ENCODE data around the gene RARRES1.

RARRES1 gene

DNA sequence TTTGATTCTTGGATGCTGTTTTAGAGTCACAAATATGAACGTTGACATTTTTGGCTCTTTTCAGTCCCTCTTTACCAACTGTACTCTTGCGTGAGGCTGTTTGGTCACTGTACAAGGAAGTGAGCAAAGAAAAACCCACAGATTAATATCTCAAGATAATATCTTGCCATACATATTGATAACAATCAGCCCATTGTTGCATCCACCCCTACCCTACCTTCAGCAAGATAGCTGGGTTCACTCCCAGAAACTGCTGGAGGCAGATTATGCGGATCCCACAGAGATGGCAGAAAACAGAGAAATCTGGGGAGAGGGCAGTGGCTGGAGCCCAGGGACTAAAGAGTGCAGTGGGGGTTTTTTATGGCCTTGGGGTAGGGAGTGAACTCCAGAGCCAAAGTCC is 39.7 kb upstream of the RARRES1 start:
- H3K4me1 Mint-ChIP-seq: peaks cover 21% of the 10 kb centered on the region

DNA sequence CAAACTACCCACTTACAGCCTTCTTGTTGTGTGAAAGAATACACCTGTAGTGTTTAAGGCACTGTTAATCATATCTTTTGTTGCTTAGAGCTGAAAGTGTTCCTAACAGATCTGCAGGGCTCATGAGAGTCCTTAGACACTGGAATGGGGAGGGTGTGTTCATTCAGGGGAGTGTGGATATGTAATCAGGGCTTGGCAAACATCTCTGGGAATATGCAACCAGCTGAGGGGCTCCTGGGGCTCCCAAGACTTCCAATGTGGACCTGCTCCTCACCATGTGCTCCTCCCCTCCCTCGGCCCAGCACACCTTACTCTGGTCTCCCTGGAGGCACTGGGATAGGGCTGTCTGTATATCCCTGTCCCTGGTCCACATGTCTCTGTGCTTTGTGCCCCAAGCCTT is 39.3 kb upstream of the RARRES1 start:
- TF ChIP-seq, protein P1, sequence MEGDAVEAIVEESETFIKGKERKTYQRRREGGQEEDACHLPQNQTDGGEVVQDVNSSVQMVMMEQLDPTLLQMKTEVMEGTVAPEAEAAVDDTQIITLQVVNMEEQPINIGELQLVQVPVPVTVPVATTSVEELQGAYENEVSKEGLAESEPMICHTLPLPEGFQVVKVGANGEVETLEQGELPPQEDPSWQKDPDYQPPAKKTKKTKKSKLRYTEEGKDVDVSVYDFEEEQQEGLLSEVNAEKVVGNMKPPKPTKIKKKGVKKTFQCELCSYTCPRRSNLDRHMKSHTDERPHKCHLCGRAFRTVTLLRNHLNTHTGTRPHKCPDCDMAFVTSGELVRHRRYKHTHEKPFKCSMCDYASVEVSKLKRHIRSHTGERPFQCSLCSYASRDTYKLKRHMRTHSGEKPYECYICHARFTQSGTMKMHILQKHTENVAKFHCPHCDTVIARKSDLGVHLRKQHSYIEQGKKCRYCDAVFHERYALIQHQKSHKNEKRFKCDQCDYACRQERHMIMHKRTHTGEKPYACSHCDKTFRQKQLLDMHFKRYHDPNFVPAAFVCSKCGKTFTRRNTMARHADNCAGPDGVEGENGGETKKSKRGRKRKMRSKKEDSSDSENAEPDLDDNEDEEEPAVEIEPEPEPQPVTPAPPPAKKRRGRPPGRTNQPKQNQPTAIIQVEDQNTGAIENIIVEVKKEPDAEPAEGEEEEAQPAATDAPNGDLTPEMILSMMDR (IDR thresholded peaks at IDR 0.05): no peak
- peaks cover 3% of the 10 kb centered on the region for H3K27me3 Mint-ChIP-seq (ENCODE audit: low read depth, poor library complexity)
- no peak overlapping the region for H3K27ac Mint-ChIP-seq
- peaks cover 21% of the 10 kb centered on the region for H3K4me1 Mint-ChIP-seq
- DNase-seq: no peak
- H3K4me3 Mint-ChIP-seq: no peak overlapping the region
- no peaks in the 10 kb centered on the region for H3K9me3 Mint-ChIP-seq
- peaks cover 5% of the 10 kb centered on the region for H3K36me3 Mint-ChIP-seq (ENCODE audit: low read depth)

More for the DNA sequence above, 39.7 kb upstream of the RARRES1 start:
- DNase-seq: no peak
- Mint-ChIP-seq H3K27me3 (ENCODE audit: low read depth, poor library complexity) (peaks cover 3% of the 10 kb centered on the region), H3K4me3 (no peak overlapping the region), H3K36me3 (ENCODE audit: low read depth) (peaks cover 5% of the 10 kb centered on the region), H3K27ac (no peak overlapping the region), H3K9me3 (no peaks in the 10 kb centered on the region)
- TF ChIP-seq, protein P1 (IDR thresholded peaks at IDR 0.05): no peak

DNA sequence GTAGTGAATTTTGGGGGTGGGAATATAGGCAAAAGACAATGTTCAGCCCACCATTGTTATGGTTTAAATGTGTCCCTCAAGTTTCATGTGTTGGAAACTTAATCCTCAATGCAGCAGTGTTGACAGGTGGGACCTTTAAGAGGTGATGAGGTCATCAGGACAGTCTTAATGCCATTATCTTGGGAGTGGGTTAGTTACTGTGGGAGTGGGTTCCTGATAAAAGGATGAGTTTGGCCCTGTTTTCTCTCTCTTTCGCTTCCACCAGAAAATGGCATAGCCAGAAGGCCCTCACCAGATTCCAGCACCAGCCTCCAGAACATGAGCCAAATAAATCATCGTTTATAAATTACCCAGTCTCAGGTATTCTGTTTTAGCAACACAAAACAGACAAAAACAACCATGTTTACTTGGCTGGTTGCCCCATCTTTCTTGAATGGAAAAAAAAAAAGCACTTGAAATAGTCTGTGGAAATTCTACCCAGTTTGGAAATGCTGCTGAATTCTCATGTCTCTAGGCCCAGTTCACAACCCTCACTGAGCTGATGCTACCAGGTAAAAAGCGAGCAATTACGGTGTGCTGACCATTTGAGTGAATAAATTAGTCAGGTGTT is 38.6 kb upstream of the RARRES1 start:
- H3K4me3 Mint-ChIP-seq: no peak overlapping the region
- no peak for DNase-seq
- TF ChIP-seq, protein P1 (IDR thresholded peaks at IDR 0.05): no peak
- no peaks in the 10 kb centered on the region for H3K9me3 Mint-ChIP-seq
- H3K27me3 Mint-ChIP-seq (ENCODE audit: low read depth, poor library complexity): peaks cover 3% of the 10 kb centered on the region
- H3K27ac Mint-ChIP-seq: no peak overlapping the region
- H3K36me3 Mint-ChIP-seq (ENCODE audit: low read depth): peaks cover 5% of the 10 kb centered on the region
- H3K4me1 Mint-ChIP-seq: peaks cover 21% of the 10 kb centered on the region

DNA sequence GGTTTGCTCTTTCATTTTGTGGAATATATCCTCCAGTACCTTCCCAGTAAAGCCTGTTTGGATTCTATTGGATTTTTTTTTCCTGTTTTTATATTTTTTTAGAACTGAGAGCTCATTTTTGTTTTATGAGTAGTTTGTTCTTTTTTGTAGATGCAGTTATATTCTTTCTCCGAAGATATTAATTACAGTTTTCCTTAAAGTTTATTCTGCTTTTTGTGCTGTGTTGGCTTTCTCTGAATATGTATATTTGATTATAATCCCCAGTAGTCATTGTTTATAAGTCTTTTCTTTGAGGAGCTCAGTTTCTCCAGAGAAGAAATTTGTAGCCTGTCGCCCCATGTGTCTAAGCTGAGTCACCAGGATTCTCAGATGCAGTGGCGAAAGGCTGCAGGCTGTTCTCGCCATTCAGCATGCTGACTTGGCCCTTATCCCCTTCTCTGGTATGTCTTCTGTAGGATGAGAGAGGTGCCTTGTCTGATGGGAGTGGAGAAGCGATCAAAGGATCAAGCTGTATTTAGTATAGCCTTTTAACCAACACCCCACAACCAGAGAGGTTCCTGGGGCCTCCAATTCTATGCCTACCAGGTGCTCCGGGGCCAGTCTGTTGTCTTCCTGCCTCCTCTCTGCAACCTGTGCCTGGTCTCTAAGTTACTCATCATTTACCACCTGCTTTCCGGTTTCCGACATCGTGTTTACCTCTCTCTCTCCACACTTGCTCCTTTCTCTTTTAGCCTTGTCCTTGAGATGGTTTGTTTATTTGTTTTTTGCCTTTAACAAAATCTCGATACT is 37.9 kb upstream of the RARRES1 start:
- TF ChIP-seq, protein P1 (IDR thresholded peaks at IDR 0.05): no peak
- Mint-ChIP-seq H3K4me3 (no peak overlapping the region), H3K36me3 (ENCODE audit: low read depth) (peaks cover under 1% of the 10 kb centered on the region), H3K4me1 (peaks cover 16% of the 10 kb centered on the region), H3K27ac (no peak overlapping the region), H3K27me3 (ENCODE audit: low read depth, poor library complexity) (peaks cover 3% of the 10 kb centered on the region), H3K9me3 (no peaks in the 10 kb centered on the region)
- DNase-seq: no peak

DNA sequence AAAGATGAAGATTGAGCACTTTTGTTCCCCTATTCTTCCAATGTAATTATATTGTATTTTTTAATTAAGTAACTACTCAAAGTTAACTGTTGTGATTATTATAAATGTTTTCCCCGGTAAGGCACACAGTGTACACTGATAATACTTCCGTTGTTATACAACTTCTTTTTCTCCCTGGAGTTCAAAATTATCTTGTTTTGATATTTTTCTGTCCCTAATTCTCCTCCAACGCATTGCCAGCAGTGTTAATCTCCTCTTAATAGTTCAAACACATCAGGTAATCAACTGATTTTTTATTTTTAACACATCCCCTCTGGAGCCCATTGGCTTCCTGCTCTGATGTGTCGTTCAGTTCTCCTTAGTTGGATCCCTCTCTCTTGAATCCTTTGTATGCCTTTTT is 37.3 kb upstream of the RARRES1 start:
- DNase-seq: no peak
- Mint-ChIP-seq H3K4me3 (no peak overlapping the region), H3K27ac (no peak overlapping the region), H3K4me1 (peaks cover 16% of the 10 kb centered on the region), H3K9me3 (no peaks in the 10 kb centered on the region), H3K27me3 (ENCODE audit: low read depth, poor library complexity) (peaks cover 3% of the 10 kb centered on the region), H3K36me3 (ENCODE audit: low read depth) (no peaks in the 10 kb centered on the region)
- TF ChIP-seq, protein P1 (IDR thresholded peaks at IDR 0.05): no peak

All from nephron progenitor cell (in vitro differentiated cells).